HG03520 (cell line): ENCODE results near the gene ZFP36L1.
A peak's percentile ranks its signal among the peaks of the same experiment; 100 is the strongest.

Experiments
- ATAC-seq: cut with Tn5 transposase; IDR thresholded peaks from one replicate; pipeline ENCODE4 v1.9.1; 2021; ENCODE audit warnings: mild to moderate bottlenecking, moderate library complexity; ENCODE audit not compliant: unreplicated experiment

The ZFP36L1 gene

DNA sequence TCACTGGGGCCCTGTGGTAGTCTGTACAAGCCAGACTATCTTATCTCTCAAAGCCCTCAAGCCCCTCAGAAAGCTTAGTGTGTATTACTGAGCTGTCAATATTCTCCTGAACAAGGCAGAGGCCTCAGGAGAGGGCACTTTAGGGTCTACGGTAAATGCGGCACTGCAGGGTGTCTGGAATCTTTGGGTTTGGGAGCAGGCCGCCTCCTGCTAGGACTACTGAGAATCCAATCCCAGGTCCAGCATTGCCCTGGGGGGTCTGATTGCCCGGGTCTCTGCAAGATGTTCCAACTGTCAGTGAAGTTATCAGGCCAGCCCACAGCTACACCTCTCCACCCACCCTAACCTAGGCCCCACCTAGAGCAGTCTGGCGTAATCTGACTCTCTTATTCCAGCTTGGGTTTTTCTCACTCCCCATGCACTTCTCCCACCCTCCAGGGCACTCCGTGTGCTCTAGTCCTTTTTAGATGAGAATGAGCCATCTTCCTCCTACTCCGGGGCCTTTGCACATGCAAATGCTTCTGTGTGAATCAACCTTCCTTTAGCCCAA, 4.3 kb upstream of the ZFP36L1 start:
- no peak for ATAC-seq

DNA sequence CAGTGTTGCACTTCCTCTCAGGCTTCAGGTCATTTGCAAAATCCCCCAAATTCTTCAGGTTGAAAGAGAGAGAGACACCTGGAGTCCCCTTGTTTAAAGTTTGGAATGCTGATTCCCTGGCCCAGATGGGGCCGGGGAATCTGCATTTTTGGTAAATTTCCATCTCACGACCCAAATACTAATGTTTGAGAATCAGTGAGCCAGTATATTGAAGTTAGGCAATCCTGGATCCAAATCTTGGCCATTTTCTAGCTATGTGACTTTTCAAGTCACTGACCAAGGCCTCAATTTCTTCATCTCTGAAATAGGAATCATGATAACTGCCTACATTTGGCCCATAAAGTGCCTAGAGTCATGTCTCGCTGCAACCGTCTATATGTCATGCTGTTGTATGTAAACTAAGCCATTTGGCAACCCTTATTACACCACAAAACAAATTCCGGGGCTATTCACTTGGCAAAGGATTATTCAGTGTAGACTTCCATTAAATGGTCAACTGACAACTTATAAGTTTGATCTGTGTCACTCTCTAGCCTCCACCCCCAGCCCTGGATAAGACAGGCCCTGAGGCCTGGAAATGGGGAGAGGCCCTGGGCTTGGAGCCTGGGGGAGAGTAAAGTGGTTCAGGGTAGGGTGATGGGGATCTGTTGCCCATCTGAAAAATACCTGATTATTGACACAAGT, 3.7 kb upstream of the ZFP36L1 start:
- ATAC-seq, result no peak

DNA sequence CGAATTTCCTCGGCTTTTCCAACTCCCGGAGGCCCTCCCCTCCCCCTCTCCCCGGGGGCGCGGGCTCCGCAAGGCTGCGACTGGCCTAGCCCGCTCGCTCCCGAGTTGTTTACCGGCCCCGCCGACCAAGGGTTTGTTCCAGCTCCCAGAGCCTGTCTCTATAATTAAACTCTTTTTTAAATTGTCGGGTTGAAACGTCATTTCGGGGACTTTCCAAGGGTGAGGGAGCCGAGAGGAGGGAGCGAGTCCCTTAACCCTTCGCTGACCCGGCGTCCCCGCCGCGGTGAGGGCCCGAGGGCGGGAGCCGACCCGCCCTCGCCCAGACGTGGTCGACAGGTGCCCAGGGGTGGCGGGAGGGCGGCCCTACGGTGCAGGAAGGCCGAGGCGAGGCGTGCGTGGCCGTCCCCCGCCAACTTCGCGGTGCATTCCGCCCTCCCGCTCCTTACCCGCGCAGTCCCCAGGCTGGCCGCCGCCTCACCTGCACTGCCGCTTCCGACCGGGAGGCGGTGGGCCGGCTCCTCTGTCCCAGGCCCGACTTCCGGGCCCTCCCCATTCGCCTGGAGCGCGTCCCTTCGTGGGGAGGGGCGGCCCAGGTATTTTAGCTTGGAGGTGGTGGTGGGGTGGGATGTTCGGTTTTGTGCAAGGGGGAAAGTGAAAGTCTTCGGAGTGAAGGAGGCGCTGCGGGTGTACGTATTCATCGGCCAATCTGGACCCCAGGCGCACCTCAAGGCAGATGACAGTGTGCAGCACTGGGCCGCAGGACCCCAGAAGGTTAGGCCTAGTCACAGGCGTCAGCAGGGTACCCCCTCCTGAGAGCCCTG, 2.9 kb upstream of the ZFP36L1 start:
- peak; percentile 35 for ATAC-seq

DNA sequence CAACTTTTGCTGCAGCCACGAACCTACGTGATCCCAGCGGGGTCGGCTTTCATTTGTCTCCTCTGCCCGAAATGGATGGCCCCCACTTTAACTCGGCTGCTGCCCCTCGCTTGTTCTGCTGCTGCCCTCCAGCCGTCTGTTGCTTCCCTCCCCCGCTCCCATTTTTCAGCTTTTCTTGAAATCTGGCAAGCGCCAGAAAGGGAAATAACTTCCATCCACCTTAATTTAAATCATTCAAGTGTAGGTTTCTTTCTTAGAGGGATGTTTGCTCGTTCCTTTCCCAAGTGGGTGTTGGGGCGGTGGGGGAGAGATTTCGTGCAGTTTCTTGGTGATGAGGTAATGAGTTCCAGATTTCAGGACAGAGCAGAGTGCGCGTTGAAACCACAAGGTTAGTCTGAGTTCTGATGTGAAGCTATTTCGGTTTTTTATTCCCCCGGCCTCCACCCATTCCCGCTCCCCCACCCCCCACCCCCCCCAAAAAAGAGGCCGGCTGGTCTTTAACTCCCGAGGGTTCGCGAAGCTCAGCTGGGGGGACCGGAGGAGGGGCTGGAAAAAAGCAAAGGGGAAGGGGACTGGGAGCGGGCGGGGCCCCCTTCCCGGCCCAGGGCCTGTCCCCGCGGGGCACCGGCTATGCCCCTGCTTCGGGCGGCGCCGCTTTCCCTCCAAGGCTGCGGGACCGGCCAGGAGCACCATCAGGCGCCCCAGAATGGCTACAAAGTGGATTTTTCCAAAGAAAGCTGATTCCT, 2.2 kb upstream of the ZFP36L1 start:
- ATAC-seq, result no peak

DNA sequence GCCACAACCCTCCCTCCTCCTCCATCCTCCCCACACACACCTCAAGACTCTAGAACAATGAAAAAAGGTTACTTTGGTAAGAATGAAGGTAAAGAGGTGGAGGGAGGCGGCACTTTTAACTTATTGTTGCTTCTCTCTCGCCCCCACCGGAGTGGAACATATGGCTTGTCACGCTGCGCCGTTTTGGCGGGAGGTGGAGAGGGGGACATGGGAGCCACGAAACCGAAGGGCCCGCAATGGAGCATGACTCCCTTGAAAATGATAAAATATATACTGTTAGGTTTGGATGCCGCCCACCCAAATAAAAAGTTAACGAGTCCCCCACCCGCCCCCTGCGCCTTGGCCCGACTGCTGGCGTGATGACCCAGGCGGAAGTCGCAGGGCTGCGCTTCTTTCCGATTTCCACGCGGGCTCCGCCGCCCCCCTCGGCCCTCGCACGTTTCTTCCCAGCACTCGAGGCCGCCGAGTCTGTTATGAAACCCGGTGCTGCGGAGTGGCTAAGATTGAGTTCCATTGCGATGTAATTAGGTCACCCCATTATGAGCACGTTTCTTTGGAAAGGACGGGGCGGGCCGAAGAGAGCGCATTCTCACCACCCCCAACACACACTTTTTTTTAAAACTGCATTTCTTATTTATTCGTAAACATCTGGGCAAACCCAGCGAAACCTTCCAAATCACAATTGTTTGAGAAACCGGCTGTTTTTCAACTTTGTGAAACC, 1.4 kb upstream of the ZFP36L1 start:
- no peak for ATAC-seq

DNA sequence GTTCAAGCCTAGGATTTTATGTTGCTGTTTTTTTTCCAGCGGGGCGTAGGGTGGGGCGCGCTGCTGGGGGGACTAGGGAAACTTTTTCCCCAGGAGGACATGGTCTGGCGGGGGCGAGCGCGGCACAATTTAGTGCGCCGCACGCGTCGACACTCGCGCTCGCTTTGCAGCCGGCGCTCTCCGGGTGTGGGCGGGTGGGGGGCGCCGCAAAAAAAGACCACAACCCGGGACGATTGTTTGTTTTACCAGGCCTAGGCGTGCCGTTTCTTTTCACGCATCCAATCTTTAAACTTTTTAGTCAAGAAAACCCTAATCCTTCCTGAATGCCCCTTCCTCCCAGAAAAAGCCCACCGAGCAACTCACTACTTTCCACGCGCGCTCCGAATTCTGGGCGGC, 865 bp upstream of the ZFP36L1 start:
- no peak for ATAC-seq

DNA sequence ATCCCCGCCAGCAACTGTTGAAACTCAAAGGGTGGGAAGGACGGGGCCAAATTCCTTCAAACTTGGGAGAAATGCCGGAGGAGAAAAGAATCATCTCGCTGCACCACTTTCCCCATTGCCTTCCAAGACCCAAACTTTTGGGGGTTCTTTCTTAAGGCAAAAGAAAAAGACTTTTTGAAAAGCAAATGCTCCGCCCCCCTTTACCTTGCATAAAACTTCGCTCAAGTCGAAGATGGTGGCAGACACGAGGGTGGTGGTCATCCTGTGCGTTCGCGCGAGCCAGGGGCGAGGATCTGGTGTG, 239 bp downstream of the ZFP36L1 start:
- no peak for ATAC-seq

DNA sequence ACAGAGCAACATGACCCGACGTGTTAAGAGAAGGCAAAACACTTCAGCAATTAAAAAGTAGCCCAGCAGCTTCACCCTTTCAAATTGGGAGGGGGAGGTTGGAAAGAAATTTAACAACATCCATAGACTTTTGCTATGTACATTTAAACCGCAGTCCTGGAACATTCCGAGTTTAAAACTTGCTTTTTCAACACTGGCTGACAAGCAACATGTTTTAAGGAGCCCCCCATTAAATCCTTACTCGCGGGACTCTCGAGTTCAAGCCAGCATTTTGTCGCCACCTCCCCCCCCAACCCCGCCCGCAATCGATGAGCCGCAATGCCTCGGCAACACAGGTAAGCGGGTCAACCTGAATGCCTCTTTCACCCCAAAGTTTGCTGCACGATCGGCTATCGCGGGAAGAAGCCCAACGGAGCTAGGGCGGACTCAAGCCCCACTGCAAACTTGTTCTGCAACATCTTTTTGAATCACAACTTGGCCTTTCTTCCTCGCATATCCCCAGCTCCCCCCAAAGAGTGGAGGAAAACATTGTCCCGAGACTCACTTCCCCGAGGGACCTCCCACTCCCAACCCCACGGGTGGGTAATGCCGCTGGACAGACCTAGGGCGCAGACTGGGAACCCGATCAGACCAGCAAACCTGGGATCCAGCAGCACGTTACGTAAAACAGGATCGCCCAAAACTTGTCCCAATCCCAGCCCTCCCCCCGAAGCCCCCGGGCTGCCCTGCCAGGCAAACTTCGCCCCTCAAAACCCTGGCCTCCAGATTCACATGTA, 777 bp downstream of the ZFP36L1 start:
- ATAC-seq, result no peak

DNA sequence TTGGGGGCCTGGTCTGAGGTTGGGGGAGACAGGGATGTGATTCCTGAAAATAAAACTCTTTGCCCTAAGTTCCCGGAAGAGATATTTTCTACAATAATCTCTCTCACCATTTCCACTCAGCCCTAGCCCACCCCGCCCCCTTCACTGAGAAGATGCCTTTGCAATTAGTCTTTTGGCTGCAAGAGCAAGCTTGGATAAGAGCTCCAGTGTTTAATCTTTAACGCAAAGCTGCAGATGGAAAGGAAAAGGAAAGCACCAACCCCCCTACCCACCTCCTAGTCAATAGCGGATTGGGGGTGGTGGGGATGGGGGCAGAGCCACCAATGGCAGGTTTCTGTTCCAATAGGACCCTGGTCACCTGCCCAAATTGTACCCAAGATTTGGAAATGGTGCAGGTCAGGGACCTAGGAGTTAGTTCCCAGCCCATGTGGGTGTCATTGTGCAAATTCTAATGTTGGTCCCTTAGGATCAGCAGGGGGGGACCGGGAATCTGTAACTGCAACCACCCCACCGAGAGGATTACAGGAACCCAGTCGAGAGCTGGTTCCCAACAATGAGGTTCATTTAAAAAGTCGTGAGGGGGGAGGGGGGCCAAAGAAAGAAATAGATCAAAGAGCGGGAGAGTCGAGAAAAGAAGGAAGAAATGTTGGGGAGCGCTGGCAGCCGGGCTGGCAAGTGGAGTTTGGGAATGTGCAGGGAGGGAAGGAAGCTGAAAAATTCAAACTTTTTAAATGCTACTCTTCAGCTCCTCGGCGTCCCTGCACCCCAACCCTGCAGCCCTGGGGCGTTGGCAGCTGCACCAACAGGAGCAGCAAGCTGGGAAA, 1.6 kb downstream of the ZFP36L1 start:
- no peak for ATAC-seq

DNA sequence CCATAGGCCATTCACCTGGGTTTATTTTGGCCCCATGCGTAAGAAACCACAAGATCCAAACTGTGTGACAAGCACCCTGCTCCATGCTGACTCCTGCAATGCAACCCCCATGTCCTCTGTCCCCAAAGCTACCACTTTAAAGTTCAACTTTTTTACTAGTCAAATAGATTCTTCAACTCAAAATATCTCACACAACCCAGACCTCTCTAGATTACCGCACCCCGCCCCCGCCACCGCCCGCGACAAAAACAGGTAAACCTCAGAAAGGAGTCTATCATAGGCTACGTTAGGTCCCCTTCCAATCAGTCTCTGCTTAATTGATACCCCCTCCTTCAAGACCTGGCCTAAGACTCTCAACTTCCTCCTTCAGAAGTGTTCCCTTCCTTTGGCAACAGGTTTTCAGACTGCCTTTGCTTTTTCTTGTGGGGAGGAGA, 2.2 kb downstream of the ZFP36L1 start:
- no peak for ATAC-seq

DNA sequence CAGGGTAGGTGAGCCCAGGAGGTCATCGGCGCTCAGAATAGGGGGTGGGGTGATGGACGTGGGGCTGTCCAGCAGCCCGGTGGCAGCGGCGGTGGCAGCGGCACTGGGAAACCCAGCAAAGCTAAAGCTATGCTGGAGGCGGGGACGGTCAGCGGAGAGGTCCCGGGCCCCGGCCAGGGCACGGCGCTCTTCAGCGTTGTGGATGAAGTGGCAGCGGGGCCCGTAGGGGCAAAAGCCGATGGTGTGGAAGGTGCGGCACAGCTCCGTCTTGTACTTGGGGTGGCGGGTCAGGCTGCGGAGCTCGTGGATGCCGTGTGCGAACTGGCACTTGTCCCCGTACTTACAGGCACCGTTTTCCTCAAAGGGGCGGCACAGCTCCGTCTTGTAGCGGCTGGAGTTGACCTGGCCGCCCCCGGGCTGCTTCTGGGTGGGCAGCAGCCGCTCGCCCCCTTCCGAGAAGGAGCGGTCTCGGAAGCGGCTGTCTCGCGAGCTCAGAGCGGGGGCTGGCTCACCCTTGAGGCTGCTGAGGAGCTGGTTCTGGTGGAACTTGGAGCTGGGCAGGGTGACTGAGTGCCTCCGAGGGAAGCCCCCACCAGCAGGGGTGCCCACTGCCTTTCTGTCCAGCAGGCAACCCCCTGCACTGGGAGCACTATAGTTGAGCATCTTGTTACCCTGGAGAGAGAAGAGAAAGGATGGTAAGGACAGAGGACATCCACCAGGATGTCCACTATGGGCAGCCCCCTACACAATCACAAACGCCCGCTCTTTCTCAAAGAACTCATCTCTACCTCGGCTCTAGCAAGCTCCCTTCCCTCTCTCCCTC, 2.8 kb downstream of the ZFP36L1 start:
- ATAC-seq, result no peak

DNA sequence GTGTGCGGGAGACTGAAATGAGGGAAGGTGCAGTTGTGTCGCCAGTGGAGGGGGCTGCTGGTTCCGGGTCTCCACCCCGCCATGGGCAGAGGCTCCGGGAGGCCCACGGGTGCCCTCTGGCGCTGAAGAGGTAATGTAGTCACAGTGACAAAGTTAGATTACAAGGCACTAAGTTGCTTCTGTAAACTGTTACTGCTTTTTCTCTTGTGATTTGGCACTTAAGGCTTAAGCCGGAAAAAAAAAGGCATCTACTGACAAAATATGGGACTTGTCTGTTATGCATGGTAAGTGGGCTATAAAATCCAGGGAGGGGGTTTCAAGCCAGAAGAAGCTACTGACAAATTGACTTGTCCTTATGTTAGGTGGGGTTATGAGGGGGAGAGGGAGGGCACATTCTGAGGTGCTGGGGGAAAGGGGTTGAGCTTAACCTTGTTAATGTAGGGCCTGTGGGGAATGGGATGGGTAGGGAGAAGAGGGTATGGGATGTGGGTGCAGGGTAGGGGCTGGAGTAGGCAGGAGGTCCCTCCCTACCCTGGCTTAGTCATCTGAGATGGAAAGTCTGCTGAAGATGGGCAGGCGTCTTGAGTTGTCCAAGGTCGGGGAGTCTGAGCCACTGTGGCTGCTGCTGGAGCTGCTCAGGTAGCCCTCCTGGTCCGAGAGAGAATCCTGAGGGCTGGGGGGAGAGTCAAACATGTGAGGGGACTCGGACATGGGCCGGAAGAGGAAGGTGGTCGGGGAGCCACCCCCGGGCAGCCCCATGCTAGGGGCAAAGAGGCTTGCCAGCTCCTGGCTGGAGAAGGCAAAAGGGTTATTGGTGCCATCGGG, 3.7 kb downstream of the ZFP36L1 start:
- ATAC-seq, result no peak

DNA sequence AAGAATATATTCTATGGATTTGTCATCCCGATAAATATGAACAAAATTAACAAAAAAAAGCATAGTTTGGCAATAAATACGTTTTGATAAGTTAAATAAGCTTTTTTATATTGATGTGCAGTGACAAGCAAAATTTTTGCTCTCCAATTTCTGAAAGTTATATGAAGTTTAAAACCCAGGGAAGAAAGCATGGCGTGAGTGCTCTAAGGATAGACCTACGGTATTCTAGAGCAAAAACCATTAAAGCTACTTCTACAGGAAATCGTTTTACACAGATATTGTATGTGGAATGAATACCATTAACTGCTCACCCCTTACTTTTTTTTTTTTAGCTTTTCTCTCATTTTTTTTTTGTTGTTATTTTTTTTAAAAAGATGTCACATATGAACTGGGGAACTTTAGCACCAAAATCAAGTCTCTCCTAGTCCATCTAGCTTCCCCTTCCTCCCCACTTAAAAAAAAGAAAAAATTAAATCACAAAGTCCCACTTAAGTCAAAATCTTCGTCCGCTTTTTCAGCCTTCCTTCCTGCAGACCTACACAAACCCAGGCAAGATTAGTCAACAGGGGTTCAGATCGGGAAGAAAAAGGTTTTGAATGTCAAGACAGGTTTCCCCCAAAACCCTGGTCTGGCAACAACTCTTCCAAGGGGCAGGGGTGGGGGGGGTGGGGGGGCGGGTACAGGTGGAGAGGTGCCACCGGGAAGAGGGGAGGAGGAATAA, 4.4 kb downstream of the ZFP36L1 start:
- no peak for ATAC-seq

DNA sequence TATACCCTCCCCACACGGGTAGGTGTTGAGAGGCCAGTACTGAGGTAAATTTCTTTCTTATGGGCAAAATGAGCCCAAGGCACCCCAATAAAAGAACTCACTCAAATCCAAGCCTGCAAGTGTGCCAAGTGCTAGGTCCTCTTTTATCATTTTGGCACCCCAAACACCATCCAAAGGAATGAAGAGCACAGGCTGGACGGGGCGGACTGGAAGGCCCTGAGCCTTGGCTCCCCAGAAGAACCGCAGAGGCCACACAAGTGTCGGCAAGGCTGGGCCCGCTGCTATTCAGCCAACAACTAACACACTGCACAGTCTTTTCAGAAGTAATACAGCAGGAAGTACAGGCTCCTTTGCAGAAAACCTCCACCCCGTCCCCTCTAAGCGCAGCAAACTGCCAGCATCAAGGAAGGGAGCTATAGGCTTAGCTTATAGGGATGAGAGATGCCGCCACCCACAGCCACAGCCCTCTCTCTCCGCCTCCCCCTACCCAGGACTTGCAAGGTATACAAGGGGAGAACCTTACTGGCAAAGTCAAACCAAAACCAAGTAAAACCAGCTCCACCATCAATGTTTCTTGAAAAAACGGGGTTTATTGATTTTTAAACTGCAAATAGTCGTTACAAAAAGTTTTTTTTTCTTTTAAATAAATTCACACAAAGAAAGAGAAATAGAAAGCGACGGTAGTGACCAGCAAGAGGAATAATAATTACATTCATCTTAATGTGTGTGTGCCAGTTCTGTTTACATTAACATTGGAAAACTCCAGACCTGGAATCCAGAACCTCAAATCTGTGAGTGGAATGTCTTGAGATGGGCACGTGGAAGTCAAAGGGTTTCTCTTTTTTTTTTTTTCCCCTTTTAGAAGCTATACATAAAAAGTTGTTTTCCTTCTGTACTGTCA, 5.5 kb downstream of the ZFP36L1 start:
- no peak for ATAC-seq

DNA sequence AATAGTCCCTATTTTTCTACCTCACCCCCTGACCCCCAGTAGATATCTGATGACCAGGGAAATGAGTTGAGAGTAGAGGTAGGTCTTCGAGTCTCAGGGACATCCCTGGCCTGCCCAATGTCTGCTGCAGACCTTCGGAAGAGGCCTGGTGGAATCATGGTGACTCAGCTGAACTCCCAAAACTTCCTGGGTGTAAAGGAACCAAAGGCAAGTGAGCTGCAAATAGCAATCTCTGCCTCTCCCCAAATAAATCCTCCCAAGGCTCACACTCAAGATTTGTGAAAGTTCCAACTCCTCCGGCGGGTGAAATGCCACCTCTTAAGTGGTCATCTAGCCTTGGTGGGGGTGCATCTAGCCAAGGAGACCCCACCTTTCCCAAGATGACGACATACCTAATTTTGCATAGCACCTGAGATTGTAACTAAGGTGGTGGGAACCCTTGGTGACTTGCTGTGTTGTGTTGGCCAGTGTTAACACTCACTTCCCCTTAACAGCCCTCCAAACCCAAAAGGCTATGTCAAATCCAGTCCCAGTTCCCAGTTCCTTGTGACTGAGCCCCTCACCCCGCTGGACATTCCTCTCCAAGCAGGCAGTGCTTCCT, 6.3 kb downstream of the ZFP36L1 start:
- no peak for ATAC-seq
